HG02759 (cell line): Measurements from ENCODE around the gene LITAFD.
"Not testable (repeated sequence)": the region's sequence is repeated elsewhere in the genome, so short reads cannot be mapped to it uniquely, and the experiment has no call there.

Experiments
- ATAC-seq: cut with Tn5 transposase; IDR thresholded peaks from one replicate; pipeline ENCODE4 v1.9.1; 2021; ENCODE audit warnings: mild to moderate bottlenecking, moderate library complexity; ENCODE audit not compliant: unreplicated experiment

Gene LITAFD

DNA sequence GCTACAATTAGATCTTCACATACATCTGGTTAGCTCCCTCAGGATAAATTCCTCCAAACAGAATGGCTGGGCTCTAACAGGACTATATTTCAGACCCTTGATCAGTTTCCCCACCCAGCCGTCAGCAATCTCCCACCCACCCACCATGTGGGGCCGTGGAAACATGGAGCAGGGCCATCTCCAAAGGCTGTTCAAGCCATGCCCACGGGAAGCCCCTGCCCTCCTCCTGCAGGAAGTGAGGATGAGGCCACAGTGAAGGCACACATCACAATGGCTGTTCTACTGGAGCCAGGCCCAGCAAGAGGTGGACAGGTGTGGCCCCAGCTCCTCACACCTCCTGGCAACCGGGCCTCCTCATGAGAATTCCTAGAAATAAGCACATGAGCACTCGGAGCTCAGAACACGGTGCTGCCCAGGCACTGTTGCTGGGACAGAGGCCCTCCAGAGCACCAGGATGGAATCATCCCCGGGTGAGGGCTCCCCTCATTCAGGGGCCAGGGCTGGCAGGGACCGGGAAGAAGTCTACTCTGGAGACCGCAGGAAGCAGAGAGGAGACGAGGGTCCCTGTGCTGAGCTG is at the start of gene LITAFD:
Gene LITAFD, plus strand, starts transcription at position 311 of the 577 bp plus-strand sequence. CDS start 2,005 bp downstream, outside the sequence.
- ATAC-seq = no peak

DNA sequence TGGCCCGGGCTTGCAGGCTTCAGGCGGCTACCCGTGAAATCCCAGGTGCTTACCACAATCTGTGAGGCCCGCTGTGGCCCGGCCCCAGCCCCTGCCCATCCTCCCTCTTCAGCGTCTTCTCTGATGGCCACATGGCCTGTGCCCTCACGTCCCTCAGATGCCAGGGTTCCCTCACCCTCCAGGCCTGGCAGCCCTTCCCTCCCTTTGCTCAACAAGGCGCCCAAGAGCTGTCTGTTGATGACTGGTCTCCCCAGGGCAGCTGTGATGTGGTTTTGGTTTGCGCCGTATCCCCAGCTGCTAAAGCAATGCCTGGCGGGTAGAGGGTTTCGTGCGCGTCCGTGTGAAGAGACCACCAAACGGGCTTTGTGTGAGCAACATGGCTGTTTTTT is 49.4 kb upstream of the LITAFD start:
- ATAC-seq = no peak

DNA sequence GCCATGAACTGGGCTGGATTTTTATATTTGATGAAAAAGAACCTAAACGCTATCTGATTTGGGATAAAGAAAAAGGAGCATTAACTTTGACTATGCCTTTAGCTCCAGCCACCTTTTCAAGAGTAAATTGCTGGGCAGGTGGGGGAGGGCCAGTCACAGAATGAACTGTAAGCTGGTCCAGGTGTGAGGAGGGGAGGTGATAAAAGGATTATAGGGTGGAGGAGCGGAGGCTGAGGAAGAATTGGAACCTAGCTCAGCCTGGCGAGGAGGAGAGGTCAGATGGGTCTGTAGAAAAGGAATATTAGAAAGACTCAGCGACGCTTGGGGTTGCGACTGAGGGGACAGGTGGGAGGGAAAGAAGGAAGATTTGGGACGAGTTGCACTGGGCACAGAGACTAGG is 45.4 kb upstream of the LITAFD start:
- ATAC-seq = not testable (repeated sequence)

DNA sequence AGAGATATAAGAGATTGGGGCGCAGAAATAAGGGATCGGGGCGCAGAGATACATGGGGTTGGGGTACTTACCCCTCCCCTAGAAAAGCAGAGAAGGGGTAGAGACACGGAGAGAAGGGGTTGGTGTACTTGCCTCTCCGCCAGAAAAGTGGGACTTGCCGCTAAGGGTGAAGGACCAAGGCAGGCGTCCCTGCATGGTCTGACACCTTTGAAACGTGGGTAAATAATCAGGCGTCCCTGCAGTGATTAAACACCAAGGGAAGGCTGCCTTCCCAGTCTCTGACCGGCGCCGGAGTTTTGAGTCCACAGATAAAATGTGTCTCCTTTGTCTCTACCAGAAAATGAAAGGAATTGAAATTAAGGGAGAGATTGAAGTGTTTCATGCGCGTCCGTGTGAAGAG is 44.6 kb upstream of the LITAFD start:
- ATAC-seq = not testable (repeated sequence)

DNA sequence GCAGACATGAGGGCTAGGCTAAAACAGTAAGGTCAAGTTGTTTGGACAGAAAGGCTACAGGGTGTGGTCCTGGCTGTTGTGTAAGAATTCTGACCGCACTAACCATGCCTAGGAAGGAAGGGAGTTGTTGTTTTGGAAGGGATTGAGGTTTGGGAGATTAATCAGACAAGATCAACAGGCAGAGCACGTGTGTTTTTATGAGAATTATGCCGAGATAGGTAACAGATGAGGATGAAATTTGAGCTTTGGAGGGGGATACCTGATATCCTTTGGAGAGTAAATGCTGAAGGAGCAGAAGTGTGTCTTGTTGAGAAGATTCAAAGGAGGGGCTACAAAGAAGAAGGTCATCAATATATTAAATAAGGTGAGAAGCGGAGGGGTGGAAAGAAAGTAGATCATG is 40.1 kb upstream of the LITAFD start:
- ATAC-seq = not testable (repeated sequence)

DNA sequence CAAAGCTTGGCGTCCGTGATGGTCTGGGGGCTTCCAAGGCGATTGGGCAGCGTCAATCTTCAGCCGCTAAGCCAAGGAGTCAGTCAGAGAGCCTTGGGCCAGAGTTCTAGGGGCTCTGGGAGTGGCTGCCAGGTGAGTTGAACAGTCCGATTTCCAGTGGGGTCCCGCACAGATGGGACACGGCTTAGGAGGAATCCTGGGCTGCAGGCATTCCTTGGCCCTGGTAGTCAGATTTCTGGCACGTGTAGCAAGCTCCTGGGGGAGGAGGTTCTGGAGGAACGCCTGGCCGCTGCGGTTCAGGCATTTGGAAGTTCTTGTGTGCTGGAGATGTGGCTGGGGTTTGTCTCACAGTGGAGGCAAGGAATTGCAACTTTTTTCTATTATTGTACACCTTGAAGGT is 38.9 kb upstream of the LITAFD start:
- ATAC-seq = not testable (repeated sequence)

DNA sequence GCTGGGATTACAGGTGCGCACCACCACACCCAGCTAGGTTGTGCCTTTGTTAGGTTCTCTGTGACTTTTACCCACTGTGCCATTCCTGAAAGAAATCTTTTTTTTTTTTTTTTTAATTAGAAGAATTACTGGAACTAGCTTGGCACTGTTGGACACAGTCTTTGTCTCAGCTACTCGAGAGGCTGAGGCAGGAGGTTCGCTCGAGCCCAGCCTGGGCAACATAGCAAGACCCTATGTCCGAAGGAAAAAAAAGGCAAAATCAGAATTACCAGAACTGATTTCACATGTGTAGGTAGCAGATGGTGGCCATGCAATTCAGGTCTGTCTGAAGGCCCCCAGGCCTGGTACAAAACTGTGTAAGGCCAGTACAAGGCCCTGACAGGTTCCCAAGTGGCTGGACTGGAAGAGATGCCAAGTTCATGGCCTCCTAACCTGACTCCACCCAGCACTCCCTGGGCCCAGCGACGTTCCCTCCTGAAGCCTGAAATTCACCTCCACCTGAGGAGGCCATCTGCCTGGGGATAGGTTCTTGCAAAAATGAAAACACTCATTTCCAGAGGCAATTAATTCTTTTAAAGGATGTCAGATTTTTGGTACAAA is 36.4 kb upstream of the LITAFD start:
- ATAC-seq = no peak

DNA sequence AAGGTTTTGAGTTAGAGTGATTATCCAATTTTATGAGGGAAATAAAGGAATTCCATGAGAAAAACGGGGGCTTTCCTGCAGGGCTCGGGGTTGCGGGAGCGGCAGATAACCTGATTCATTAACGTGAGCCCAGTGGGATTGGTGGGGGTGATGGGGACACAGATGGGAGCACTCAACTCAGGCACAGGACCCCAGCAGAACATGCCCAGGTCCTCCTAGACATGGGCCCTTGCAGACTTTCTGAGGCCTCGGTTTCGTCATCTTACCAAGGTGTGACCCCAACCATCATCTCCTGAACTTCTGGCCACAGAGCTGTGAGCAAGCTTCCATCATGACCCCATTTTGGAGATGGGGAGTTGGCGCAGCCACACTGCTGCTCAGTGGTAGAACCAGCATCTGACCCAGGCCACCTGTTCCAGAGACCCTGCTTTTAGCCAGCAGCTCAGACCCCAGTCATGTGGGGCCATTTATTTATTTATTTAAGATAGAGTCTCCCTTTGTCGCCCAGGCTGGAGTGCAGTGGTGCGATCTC is 35.7 kb upstream of the LITAFD start:
- ATAC-seq = no peak

DNA sequence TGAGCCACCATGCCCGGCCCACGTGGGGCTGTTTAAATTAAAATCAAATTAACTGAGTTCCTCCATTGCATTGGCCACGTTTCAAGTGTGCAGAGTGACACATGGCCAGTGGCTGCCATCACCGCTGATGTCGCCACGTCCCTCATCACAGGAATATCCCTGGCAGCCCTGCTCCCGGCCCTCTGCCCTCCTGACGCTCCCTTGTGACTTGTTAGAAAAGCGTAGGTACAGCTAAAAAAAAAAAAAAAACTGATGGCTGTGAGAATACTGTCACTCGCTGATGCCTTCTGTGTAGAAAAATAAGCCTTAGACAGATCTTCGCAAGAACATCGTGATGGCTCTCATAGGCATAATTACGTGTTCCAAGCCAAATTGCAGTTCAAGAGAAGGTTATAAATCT is 35.0 kb upstream of the LITAFD start:
- ATAC-seq = no peak

DNA sequence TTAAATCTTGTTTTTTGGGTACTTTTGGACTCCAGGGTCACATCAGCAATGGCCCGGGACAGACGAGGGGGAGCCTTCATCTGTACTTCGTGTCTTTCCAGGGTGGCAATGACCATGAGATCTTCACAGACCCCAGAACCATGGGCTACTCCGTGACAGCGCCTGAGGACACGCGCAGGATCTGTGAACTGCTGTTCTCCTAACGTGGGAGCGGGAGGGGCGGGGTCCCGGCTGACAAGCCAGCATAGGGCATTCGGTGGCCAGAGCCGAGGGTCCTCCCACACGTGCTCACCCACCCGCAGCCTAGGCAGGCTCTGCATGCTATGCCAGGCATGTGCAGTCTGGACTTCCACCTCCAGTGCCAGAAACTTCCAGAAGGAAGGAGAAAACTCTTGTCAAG is 34.5 kb upstream of the LITAFD start:
- no peak for ATAC-seq

DNA sequence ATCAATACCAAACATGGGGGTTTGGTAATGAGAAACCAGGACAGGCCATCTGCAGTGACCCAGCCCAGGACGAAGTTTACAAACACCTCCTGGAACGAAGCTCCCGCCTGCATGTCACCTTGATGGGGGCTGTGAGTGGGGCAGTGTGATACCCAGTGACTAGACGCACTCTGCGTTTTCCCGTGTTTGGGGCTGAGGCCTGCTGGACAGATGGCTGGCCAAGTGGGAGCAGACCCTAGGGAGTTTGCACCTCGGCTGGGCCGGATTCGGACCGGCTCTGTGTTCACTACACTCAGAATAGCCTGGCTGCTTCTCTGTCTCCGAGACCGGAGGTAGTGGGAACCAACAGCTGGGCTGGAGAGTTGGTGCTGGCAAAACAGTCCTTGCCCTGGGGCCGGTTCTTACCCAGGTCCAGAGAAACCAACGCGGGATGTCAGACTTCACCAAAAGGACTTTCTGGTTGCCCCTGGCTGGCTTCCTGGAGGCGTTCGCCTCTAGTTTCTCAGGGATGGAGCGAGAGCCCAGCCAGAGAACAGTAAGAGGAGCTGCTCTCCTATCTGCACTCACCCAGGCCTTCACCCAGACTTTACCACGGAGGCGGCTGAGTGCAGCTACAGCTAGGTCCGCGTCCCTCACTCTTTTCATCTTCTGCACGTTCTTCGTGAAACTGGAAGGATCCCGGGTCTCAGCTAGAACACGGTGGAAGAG is 33.8 kb upstream of the LITAFD start:
- ATAC-seq = no peak

DNA sequence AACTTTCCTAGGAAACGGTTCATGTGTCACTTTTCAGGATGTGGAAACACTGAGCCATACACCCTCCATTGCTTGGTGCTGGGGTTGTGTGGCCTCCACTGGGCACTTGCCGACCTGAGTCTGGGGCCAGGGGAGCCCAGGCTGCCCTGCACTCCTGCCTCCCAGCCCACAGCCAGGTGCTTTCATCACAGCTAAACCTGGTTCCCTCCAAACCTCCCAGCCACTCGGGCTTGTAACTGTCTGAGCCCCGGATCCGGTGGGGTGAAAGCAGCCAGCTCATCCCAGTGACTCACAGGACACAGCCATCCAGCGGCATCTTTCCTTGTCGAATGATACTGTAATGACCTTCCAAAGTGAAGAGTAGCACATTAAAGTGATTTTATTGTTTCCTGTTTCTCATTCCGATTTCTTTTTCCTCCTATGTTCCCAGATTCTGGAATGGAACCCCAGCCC is 33.2 kb upstream of the LITAFD start:
- ATAC-seq = no peak

DNA sequence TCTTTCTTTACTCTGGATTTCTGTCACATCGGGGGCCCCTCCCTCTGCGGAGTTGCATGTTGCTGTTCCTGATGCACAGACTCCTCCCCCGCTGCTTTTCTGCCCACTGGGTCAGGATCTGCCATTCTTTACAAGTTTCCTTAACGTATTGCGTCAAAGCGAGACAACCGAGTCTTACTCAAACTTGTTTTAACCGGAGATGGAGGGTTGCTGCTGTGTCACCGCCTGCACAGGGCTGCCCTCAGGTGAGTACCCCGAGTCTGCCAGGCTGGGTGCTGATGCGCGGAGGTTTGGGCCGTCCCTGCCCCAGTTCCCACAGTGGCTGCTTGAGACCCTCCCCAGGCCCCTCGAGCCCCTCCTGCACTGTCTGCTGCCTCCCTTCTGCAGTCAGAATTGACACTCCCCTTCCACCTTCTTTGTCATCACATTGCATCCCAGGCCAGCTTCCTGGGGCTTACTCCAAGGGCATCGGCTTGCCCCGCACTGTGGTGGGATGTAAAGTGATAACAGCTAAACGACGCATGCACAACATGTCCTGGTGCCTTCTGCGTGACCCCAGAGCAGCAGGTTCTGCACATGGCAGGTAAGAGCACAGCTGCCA is 32.6 kb upstream of the LITAFD start:
- ATAC-seq = no peak

DNA sequence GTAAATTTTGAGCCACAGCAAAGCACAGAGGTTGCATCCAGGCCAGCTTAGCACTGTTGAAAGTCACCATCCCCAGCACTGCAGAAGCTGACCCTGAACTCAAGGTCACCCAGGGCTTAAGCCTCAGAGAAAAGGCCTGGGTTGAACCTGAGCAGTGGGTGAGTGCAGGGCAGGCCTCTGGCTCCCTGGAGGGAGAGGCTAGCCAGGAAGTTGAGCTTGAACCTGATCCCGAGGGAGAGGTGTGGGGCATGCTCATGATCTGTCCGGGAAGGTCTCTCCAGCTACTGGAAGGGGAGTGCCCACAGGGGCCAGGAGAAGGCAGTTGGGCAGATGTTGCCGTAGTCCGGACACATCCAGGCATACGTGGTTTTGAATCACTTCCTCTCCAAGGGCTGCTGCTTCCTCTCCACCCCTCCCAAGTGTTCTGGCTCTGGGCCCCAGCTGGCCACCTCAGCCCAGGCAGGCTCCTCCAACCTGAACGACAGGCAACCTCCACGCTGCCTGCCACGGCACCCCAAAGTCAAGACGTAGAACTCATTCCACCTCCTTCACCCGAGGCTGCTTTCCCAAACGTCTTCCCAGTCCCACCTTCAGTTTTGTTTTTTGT is 31.8 kb upstream of the LITAFD start:
- ATAC-seq = no peak

DNA sequence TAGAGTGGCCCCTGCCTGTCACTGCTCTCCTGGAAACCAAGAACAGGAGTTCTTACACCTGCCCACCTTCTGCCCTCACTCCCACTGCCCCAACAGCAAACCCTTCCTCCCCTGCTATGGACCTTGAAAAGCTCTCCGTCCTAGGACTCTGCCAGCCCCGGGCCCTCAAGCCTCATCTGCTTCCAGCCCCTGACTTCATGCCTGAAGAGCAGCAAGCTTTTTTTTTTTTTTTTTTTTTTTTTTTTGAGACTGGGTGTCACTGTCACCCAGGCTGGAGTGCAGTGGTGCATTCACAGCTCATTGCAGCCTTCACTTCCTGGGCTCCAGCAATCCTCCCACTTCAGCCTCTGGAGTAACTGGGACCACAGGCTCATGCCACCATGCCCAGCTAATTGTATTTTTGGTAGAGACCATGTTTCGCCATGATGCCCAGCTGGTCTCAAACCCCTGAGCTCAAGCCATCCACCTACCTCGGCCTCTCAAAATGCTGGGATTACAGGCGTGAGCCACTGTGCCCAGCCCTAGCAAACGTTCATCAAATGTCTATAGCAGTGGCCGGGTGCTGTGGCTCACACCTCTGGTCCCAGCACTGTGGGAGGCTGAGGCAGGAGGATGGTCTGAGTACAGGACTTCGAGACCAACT is 30.3 kb upstream of the LITAFD start:
- no peak for ATAC-seq

DNA sequence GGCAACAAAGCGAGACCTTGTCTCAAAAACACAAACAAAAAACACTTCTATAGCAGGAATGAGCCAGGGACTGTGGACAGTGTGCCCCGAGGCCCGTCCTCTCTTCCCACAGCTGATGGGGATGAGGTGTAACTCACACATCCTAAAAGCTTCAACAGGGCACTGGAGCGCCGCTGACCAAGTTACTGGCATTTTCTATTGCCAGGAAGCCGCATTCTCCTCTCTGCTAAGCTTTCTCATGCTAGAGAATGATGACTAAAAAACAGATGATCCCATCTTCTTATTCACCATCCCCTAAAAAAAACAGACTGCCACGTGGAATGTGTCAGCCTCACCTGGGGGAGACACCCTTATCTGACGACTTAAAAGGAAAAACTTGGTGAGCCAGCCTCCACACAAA is 29.6 kb upstream of the LITAFD start:
- no peak for ATAC-seq

DNA sequence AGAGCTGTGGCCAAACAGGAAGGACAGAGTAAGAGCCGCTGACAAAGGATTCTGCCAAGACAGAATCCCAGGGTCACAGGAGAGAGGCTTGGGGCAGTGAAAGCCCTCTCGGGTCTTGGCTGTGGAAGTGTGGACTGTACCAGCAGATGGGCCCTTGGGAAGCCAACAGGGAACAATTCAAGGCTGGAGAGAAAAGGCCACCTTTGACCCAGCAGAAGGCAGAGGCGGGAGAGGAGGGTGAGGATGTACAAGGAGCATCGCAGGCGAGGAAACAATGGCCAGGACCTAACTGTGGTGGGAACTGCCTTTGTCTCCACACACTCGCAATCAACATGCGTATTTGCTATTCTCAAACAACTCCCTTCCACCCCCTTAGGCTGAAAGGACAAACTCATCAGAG is 29.0 kb upstream of the LITAFD start:
- no peak for ATAC-seq

DNA sequence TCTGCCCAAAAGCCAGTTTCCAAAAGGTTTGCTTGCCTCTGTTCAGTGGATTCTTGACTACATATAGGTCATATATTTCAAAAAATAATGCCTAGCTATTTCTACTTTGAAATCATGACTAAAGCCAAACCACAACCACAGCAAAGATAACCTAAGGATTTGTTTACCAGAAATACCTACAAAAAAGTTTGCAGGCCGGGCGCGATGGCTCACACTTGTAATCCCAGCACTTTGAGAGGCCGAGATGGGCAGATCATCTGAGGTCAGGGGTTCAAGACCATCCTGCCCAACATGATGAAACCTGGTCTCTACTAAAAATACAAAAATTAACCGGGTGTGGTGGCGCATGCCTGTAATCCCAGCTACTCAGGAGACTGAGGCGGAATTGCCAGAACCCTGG is 28.5 kb upstream of the LITAFD start:
- ATAC-seq = no peak

DNA sequence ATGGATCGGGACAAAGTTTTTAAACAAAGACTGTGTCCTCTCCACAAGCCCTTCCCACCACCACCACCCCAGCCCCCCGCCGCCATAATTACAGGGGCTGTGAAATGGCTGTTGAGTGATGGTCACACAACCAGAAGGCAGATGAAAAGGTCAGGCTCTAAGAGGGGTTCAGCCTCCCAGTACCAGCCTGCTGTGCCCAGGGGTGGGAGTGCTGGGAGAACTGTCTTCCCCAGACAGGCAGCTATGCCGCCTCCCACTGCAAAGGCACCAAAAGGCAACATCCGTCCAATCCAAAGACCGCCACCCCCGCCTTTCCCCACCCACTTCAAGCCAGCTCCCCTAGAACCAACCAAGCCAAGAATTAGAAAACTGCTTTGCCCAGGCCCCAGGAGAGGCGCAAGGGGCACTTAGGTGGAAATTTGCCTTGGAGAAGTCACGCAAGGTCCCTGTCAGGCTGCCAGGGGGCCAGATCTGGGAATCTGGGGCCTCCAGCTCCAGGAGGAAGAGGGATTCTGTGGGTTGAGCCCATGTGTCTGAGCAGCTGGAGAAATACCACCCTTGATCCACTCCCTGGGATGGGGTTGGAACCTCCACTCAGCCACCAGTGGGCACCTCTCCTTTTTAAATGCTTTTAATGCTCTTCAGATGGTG is 27.7 kb upstream of the LITAFD start:
- ATAC-seq = no peak

DNA sequence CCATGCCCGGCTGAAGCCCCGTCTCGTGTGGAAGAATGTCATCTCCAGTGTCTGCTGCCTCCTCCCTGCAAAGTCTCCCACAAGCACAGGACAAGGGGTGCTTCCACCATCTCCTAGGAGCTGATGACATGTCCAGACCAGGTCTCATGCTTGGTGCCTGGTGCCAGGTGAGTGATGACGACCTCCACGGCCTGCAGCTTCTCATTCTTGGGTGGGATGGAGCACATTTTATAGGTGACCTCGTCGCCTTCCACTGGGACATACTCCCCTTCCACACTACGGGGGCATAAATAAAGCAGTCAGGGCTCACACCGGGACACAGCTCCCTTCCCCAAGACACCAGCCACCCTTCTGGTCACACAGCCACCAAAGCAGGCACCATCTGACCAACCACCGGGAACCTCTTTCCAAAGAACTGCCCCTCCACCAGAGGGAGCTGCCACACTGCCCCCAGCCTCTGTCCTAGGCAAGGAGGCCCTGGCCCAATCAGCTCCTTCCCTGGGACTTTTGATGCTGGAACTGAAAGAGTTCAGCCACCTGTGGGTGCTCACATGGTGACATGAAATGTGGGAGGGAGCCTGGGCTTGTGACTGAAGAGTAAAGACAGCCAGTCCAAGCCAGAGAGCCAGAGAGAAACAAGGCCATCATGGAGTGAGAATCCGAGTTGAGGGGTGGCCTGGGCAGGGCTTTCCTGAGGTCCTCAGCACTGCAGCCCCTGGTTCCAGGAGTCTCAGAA is 26.9 kb upstream of the LITAFD start:
- no peak for ATAC-seq
